ENCODE data around the gene LIN54.

DNA sequence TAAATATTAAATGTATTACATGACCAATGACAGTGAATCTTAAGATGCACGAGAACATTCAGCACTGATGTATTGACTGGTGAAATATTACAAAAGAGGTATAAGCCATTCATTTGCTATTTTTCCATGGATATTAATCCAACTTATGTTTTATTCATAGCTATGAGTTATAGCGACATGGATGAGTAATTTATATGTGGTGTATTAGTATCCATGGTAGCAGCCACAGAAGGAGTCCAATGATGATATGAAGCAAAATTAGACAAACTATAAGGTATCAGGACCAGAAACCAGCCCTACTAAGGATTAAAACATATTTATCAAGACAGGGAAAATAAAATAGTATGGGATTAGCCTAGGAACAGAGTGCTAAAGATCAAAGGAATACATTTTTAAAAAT lies 59.4 kb downstream of the LIN54 start:
- TF ChIP-seq FOXJ3 (CRISPR knock-in tag; IDR thresholded peaks at IDR 0.05) (no peak), TAF1 (IDR thresholded peaks at IDR 0.05; ENCODE audit: borderline replicate concordance, low read depth, low read length) (no peak)
